ENCODE data around the gene TLCD1. TPM values are rescaled to one million over a fixed set of nuclear protein-coding genes. Genes with fewer than 3 reads are reported as not detected.
"Not testable (repeated sequence)": the region's sequence is repeated elsewhere in the genome, so short reads cannot be mapped to it uniquely, and the experiment has no call there.

TLCD1 gene
- polyA plus RNA-seq, 1 donor, result 13.6 TPM

GRCh38 chr17:28734712-28735241, 8.7 kb upstream of the TLCD1 start:
- no peak for DNase-seq

- no peak for DNase-seq
Observed at GRCh38 chr17:28733346-28733745, 7.3 kb upstream of the TLCD1 start.

- no peak for DNase-seq
Observed at GRCh38 chr17:28729950-28730330, 3.9 kb upstream of the TLCD1 start.

GRCh38 chr17:28728364-28729200, 2.5 kb upstream of the TLCD1 start, which contains the start of gene NEK8:
TSS of gene NEK8 (plus strand) at chr17:28728788. CDS start at chr17:28728814, 26 bp downstream.
- peak; percentile 94 for DNase-seq

GRCh38 chr17:28726627-28727491, 826 bp upstream of the TLCD1 start:
- peak; percentile 96 for DNase-seq

GRCh38 chr17:28725660-28726225, 290 bp downstream of the TLCD1 start:
- peak; percentile 54 for DNase-seq

GRCh38 chr17:28725166-28725659, 820 bp downstream of the TLCD1 start:
- DNase-seq, result no peak

GRCh38 chr17:28724500-28725165, 1.4 kb downstream of the TLCD1 start:
- no peak for DNase-seq

- DNase-seq, result not testable (repeated sequence)
Observed at GRCh38 chr17:28723836-28724499, 2.1 kb downstream of the TLCD1 start.

GRCh38 chr17:28723159-28723835, 2.7 kb downstream of the TLCD1 start:
- DNase-seq, result no peak

- no peak for DNase-seq
Observed at GRCh38 chr17:28722417-28723158, 3.4 kb downstream of the TLCD1 start.

- not testable (repeated sequence) for DNase-seq
Observed at GRCh38 chr17:28720997-28721329, 5.1 kb downstream of the TLCD1 start.

GRCh38 chr17:28720247-28720996, 5.6 kb downstream of the TLCD1 start:
- no peak for DNase-seq

GRCh38 chr17:28719021-28719433, 7.0 kb downstream of the TLCD1 start:
- no peak for DNase-seq

GRCh38 chr17:28718333-28719020, 7.6 kb downstream of the TLCD1 start:
- DNase-seq, result peak; percentile 71

- peak; percentile 93 for DNase-seq
Observed at GRCh38 chr17:28717578-28718332, 8.3 kb downstream of the TLCD1 start, which contains the start of gene RAB34. TSS of gene RAB34 (minus strand) at chr17:28717868. CDS start at chr17:28717266, 602 bp downstream.
